Smooth muscle cell of the pulmonary artery (primary cell): ENCODE results near the gene CFAP300. TPM values are rescaled to one million over a fixed set of nuclear protein-coding genes. Genes with fewer than 3 reads are reported as not detected.

Source experiments
- total RNA-seq: library from RNA; depleted of rRNA; stranded (reverse); fragments of >200 nt; gene quantifications from 2 replicates; pipeline ENCODE4 v1.2.3, GENCODE V29; 2014

Gene CFAP300
- 3.2 and 8.3 TPM in 2 replicates for total RNA-seq

DNA sequence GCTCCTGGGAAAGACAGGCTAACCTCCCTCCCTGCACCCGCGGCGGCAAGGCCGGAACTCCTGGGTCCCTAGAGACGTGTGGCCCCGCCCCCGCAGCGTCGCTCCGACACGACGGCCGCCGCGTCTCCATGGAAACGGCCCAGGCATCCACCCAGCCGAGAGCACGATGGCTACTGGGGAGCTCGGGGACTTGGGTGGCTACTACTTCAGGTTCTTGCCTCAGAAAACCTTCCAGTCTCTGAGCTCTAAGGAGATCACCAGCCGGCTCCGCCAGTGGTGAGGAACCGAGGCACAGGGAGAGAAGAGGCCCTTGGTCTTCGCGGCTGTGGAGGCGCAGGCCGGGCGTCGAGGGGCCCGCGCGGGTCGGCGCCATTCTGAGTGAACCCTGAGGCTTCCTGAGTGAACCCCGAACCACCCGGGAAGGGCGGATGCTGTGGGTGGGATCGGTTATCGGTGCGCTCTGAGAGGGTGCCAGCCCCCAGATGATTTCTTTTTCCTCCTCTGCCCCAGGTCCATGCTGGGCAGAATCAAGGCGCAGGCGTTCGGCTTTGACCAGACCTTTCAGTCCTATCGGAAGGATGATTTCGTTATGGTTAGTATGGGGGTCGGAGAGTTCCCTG is at the start of gene CFAP300:
Gene CFAP300, plus strand, starts transcription at position 133 of the 620 bp plus-strand sequence. Its CDS starts 34 bp downstream, at position 167.

DNA sequence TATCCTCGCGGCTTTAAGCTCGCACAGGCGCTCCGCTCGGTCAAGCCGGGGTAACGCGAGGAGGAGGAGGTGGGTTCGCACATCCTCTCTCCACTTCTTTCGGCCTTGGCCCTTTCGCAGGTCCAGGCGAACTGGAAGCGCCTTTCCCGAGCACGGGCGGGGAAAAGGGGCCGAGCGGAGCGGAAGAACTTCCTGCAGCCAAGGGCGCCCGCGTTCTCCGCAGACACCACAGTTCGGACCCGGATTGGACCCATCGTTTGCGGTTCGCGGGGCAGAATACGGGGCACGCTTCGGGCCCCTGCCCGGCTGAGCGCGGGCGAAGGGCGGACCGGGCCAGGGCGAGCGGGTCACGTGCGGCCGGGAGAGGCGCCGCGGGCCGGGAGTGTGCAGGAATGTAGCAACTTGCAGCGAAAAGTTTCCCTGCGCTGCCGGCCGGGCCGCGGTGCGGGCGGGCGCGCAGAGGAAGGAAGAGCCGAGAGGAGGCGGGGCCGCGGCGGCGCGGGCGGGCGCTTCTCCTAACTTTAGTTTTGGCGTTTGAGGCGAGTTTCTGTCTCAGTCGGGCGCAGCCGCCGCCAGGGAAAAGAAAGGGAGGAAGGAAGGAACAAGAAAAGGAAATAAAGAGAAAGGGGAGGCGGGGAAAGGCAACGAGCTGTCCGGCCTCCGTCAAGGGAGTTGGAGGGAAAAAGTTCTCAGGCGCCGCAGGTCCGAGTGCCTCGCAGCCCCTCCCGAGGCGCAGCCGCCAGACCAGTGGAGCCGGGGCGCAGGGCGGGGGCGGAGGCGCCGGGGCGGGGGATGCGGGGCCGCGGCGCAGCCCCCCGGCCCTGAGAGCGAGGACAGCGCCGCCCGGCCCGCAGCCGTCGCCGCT is 62.9 kb downstream of the CFAP300 start, which contains the start of gene YAP1:
Gene YAP1, plus strand, starts transcription at position 552 of the 865 bp plus-strand sequence. CDS start 402 bp downstream, outside the sequence.

Other genes starting within 250 kb of the CFAP300 start
- 1.9 and 4.3 TPM in 2 replicates for gene CEP126, start 132.4 kb upstream of the CFAP300 start, total RNA-seq
- 2.7 TPM in 1 of 2 replicates, not detected in the other for gene ANGPTL5, start 130.9 kb upstream of the CFAP300 start, total RNA-seq
- 203 and 218 TPM in 2 replicates for gene YAP1, start 63.0 kb downstream of the CFAP300 start, total RNA-seq